Activated naive CD8-positive, alpha-beta T cell treated with anti-CD3 and anti-CD28 coated beads for 36 hours (primary cell): ENCODE results near the gene EFCAB7. TPM values are rescaled to one million over a fixed set of nuclear protein-coding genes. Genes with fewer than 3 reads are reported as not detected.

ENCODE experiments used
- DNase-seq: peaks from one replicate; pipeline ENCODE4 v3.0.0; 2021
- H3K27ac Mint-ChIP-seq: one replicate; pipeline ENCODE4 v1.8.0; 2022; ENCODE audit warnings: mild to moderate bottlenecking, moderate library complexity, mixed read lengths
- H3K27me3 Mint-ChIP-seq: one replicate; pipeline ENCODE4 v1.8.0; 2022; ENCODE audit warnings: mild to moderate bottlenecking, mixed read lengths
- H3K36me3 Mint-ChIP-seq: one replicate; pipeline ENCODE4 v1.8.0; 2021; ENCODE audit warnings: mild to moderate bottlenecking, mixed read lengths
- H3K4me1 Mint-ChIP-seq: one replicate; pipeline ENCODE4 v1.8.0; 2021; ENCODE audit warnings: mixed read lengths
- H3K4me3 Mint-ChIP-seq: one replicate; pipeline ENCODE4 v1.8.0; 2022; ENCODE audit warnings: mild to moderate bottlenecking, moderate library complexity, mixed read lengths
- H3K9me3 Mint-ChIP-seq: one replicate; pipeline ENCODE4 v1.8.0; 2022; ENCODE audit warnings: mixed read lengths
- total RNA-seq, 2 experiments: library from RNA; stranded (reverse); gene quantifications; one replicate each; pipeline ENCODE4 v1.2.3, GENCODE V29; 2021

Gene EFCAB7
- total RNA-seq, 2 experiments from 2014 or later: 5.9 to 6.9 TPM

DNA sequence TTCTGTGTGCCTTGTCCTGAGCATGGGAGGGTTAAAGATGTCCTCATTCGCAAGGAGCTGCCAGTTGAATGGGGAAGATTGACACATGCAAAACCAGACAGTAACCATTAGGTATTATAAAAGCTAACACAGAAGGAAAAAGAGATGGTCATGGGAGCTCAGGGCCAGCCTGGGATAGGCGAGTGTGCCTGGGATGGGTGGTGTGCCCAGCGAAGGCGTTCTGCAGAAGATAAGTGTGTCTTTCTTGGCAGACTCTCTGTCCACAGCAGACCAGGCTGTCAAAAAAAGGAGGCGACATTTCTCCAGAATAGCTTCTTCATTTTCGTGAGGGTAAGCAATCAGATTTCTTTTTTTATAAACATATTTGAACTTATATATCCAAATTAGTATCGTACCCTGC lies 84.0 kb downstream of the EFCAB7 start:
- H3K36me3 Mint-ChIP-seq: peaks cover 6% of the 10 kb centered on the region

DNA sequence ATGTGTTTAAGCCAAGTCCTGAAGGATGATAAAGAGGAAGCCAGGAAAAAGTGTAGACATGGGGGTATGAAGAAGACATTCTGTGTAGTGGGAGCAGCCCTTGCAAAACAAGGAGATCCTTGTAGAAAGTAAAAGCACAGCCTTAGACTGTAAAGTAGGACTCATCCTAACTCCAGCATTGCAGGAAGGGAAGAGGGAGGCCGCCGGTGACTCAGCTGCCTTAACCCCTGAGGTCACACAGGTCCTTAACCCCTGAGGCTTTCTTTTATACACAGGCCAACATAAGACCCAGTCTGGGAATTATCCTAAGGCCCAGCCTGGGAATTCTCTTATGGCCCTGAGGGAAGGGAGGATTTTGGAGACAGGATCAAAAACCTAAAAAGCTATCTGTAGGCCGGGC lies 87.9 kb downstream of the EFCAB7 start:
- Mint-ChIP-seq H3K27me3 (no peaks in the 10 kb centered on the region), H3K4me3 (no peak overlapping the region), H3K4me1 (peaks cover 8% of the 10 kb centered on the region), H3K9me3 (no peaks in the 10 kb centered on the region), H3K27ac (no peak overlapping the region), H3K36me3 (no peaks in the 10 kb centered on the region)
- no peak for DNase-seq

More for the DNA sequence above, 84.0 kb downstream of the EFCAB7 start:
- no peaks in the 10 kb centered on the region for H3K9me3 Mint-ChIP-seq
- peaks cover 10% of the 10 kb centered on the region for H3K4me1 Mint-ChIP-seq
- no peak overlapping the region for H3K4me3 Mint-ChIP-seq
- no peak for DNase-seq
- H3K27ac Mint-ChIP-seq: no peak overlapping the region
- H3K27me3 Mint-ChIP-seq: no peaks in the 10 kb centered on the region

DNA sequence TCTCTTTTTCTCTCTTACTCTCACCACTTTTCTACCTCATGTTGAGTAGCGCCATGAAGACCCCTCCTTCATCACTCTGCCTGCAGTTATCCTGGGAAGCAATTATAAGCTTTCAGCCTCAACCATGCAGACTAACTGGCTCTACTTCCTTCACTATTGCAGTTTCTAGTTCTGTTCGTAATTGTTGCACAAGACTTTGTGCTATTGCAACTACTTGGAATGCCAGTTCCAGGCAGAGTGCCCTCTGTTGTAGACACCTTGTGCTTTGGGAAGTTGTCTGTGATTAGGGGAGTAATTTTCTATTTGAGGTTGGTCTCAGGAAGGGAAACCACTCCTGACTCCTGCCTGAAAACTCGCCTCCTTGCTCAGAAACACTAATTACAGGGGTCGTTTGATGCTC lies 89.2 kb downstream of the EFCAB7 start:
- Mint-ChIP-seq H3K4me3 (no peak overlapping the region), H3K27ac (no peak overlapping the region), H3K36me3 (no peaks in the 10 kb centered on the region), H3K27me3 (no peaks in the 10 kb centered on the region), H3K4me1 (peaks cover 8% of the 10 kb centered on the region), H3K9me3 (no peaks in the 10 kb centered on the region)
- DNase-seq: no peak

DNA sequence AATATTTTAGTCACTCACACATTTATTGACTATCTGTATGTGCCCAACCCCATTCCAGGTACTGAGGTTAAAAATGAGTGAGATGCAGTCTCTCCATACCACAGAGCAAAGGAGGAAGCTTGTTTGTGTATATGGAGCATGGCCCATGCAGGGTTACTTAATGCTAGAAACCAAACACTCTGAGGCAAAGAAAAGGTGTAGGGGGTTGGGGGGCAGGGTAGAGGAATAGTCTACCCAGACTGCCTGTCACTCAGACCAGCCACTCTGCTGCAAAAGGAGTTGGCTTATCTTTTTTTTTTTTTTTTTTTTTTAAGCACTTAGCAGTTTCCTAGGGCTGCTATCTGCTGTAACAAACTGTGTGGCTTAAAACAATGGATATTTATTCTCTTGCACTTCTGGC lies 89.6 kb downstream of the EFCAB7 start:
- no peaks in the 10 kb centered on the region for H3K27me3 Mint-ChIP-seq
- no peaks in the 10 kb centered on the region for H3K9me3 Mint-ChIP-seq
- DNase-seq: no peak
- no peaks in the 10 kb centered on the region for H3K36me3 Mint-ChIP-seq
- no peak overlapping the region for H3K27ac Mint-ChIP-seq
- H3K4me1 Mint-ChIP-seq: peaks cover 8% of the 10 kb centered on the region
- H3K4me3 Mint-ChIP-seq: no peak overlapping the region

DNA sequence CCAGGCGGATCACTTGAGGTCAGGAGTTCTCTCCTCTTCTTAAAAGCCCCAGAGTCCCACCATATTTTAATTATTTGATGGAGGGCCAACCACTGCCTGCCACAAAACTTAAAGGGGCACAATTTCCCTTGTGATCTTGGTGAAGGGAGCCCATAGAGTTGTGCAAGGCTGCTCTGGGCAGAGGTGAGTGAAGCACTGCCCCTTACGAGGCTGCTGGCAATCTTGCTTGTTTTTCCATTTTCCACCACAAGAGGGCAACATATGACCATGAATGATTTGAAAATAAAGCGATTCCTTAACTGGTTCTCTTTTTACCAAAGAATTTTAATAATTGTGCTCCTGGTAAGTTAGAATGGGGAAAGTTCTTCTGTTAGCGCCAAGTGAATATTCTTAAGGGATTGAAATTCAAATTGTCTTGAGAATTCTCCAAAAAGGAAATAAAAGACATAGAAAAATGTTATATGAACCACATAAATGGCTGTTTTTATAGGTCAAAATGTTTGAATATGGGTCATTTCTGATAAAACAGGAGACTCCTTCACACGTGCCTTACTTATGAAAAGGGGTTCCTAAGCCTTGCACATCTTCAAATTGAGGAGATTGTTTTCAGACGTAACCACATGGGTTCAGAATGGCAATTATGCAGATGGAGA lies 92.6 kb downstream of the EFCAB7 start:
- no peak overlapping the region for H3K27ac Mint-ChIP-seq
- H3K36me3 Mint-ChIP-seq: no peaks in the 10 kb centered on the region
- peak; percentile 23 for DNase-seq
- H3K9me3 Mint-ChIP-seq: no peaks in the 10 kb centered on the region
- no peaks in the 10 kb centered on the region for H3K4me1 Mint-ChIP-seq
- no peaks in the 10 kb centered on the region for H3K27me3 Mint-ChIP-seq
- no peak overlapping the region for H3K4me3 Mint-ChIP-seq

DNA sequence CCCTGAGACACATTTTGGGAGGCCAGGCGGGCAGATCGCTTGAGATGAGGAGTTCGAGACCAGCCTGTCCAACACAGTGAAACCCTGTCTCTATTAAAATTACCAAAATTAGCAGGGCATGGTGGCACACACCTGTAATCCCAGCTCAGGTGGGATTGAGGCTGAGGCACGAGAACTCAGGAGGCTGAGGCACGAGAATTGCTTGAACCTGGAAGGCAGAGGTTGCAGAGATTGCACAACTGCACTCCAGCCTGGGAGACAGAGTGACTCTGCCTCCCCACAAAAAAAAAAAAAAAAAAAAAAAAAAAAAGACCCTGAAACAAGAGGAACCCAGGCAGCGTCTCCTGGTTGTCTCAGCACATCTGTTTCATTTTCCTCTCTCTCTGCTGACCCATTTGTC lies 94.1 kb downstream of the EFCAB7 start:
- no peak overlapping the region for H3K27ac Mint-ChIP-seq
- H3K9me3 Mint-ChIP-seq: no peaks in the 10 kb centered on the region
- H3K27me3 Mint-ChIP-seq: no peaks in the 10 kb centered on the region
- no peak overlapping the region for H3K4me3 Mint-ChIP-seq
- no peaks in the 10 kb centered on the region for H3K36me3 Mint-ChIP-seq
- no peaks in the 10 kb centered on the region for H3K4me1 Mint-ChIP-seq
- DNase-seq: no peak

- Mint-ChIP-seq H3K4me3 (no peak overlapping the region), H3K9me3 (no peaks in the 10 kb centered on the region), H3K4me1 (no peaks in the 10 kb centered on the region), H3K27ac (no peak overlapping the region), H3K36me3 (no peaks in the 10 kb centered on the region), H3K27me3 (no peaks in the 10 kb centered on the region)
- DNase-seq: no peak
Measured at GRCh38 chr1:63618011-63618410, 94.7 kb downstream of the EFCAB7 start.

- H3K36me3 Mint-ChIP-seq: no peaks in the 10 kb centered on the region
- no peak overlapping the region for H3K27ac Mint-ChIP-seq
- no peaks in the 10 kb centered on the region for H3K4me1 Mint-ChIP-seq
- H3K27me3 Mint-ChIP-seq: no peaks in the 10 kb centered on the region
- H3K9me3 Mint-ChIP-seq: no peaks in the 10 kb centered on the region
- no peak for DNase-seq
- no peak overlapping the region for H3K4me3 Mint-ChIP-seq
Measured at GRCh38 chr1:63619558-63619957, 96.2 kb downstream of the EFCAB7 start.

- Mint-ChIP-seq H3K4me3 (no peak overlapping the region), H3K9me3 (no peaks in the 10 kb centered on the region), H3K27me3 (no peaks in the 10 kb centered on the region), H3K36me3 (no peaks in the 10 kb centered on the region), H3K27ac (no peak overlapping the region), H3K4me1 (peaks cover 3% of the 10 kb centered on the region)
- DNase-seq: no peak
Measured at GRCh38 chr1:63620671-63621070, 97.3 kb downstream of the EFCAB7 start.

DNA sequence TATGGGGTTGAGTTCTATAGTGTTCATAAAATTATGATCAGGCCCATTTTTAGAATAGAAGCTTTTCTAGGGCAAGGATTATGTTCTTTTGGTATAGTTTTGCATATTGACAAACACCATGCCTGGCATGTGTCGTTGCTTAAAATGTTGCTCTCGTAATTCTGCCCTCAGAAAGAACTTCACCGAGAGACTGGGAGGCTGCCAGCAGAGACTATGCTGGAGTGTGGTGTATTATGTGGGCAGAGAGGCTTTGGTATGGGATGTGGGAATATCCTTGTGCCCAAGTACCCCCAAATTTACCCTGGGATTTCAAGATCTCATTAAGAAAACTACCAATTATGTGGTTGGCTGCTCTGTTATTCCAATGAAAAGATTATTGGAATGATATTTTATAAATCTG lies 97.8 kb downstream of the EFCAB7 start:
- Mint-ChIP-seq H3K4me3 (no peak overlapping the region), H3K4me1 (peaks cover 6% of the 10 kb centered on the region)

GRCh38 chr1:63621698-63622097 lies 98.4 kb downstream of the EFCAB7 start:
- H3K4me1 Mint-ChIP-seq: peaks cover 8% of the 10 kb centered on the region
- no peak for DNase-seq
- no peaks in the 10 kb centered on the region for H3K9me3 Mint-ChIP-seq
- H3K36me3 Mint-ChIP-seq: no peaks in the 10 kb centered on the region
- H3K4me3 Mint-ChIP-seq: no peak overlapping the region
- no peak overlapping the region for H3K27ac Mint-ChIP-seq
- no peaks in the 10 kb centered on the region for H3K27me3 Mint-ChIP-seq

More for the DNA sequence above, 97.8 kb downstream of the EFCAB7 start:
- Mint-ChIP-seq H3K9me3 (no peaks in the 10 kb centered on the region), H3K36me3 (no peaks in the 10 kb centered on the region), H3K27ac (no peak overlapping the region), H3K27me3 (no peaks in the 10 kb centered on the region)
- DNase-seq: no peak

Other genes with a start within 250 kb of the EFCAB7 start
- gene FOXD3, start 201.0 kb upstream of the EFCAB7 start, total RNA-seq: not detected
- 10 to 100 TPM; 17.4 to 17.8 TPM for gene ALG6, start 155.9 kb upstream of the EFCAB7 start, total RNA-seq
- 10 to 100 TPM; 60.2 to 60.8 TPM for gene ITGB3BP, start 300 bp upstream of the EFCAB7 start, total RNA-seq
- gene PGM1, start 69.9 kb downstream of the EFCAB7 start, total RNA-seq: 10 to 100 TPM; 45.3 to 46.1 TPM